ENCODE results near the gene MAPK8IP2. TPM values are rescaled to one million over a fixed set of nuclear protein-coding genes. Genes with fewer than 3 reads are reported as not detected.

Gene MAPK8IP2
- total RNA-seq, 1 donor from 2014 or later: 1.7 TPM

- peaks cover 4% of the 10 kb centered on the region for H3K36me3 ChIP-seq
- H3K27me3 ChIP-seq (ENCODE audit: low read depth): no peaks in the 10 kb centered on the region
- DNase-seq: no peak
- TF ChIP-seq CTCF (IDR thresholded peaks at IDR 0.05): peak; percentile 17
- no peak overlapping the region for H3K27ac ChIP-seq
- ATAC-seq: no peak
- peaks cover 2% of the 10 kb centered on the region for H3K4me1 ChIP-seq
- H3K9me3 ChIP-seq: no peaks in the 10 kb centered on the region
- no peak overlapping the region for H3K4me3 ChIP-seq
- intact Hi-C loops (cut with DNase I): no loop called here
Observed at GRCh38 chr22:50576070-50576469, 24.5 kb upstream of the MAPK8IP2 start.

- DNase-seq: no peak
- ATAC-seq: no peak
- Histone ChIP-seq H3K27ac (no peak overlapping the region), H3K36me3 (peaks cover 4% of the 10 kb centered on the region), H3K27me3 (ENCODE audit: low read depth) (no peaks in the 10 kb centered on the region), H3K4me1 (peaks cover 11% of the 10 kb centered on the region), H3K4me3 (no peak overlapping the region), H3K9me3 (no peaks in the 10 kb centered on the region)
- no peak for TF ChIP-seq CTCF (IDR thresholded peaks at IDR 0.05)
- intact Hi-C loops (cut with DNase I): no loop called here
Observed at GRCh38 chr22:50576806-50577696, 23.5 kb upstream of the MAPK8IP2 start.

- ATAC-seq (no peak), DNase-seq (peak; percentile 43)
- Histone ChIP-seq H3K27me3 (ENCODE audit: low read depth) (no peaks in the 10 kb centered on the region), H3K9me3 (no peaks in the 10 kb centered on the region), H3K36me3 (peaks cover 4% of the 10 kb centered on the region), H3K4me1 (peaks cover 11% of the 10 kb centered on the region), H3K27ac (no peak overlapping the region), H3K4me3 (no peak overlapping the region)
- TF ChIP-seq CTCF (IDR thresholded peaks at IDR 0.05): no peak
- intact Hi-C loops (cut with DNase I): no loop called here
Observed at GRCh38 chr22:50577697-50577986, 23.0 kb upstream of the MAPK8IP2 start.

- Histone ChIP-seq H3K27me3 (ENCODE audit: low read depth) (no peaks in the 10 kb centered on the region), H3K4me3 (no peak within 1 kb of the TSS), H3K4me1 (peaks cover 11% of the 10 kb centered on the region), H3K36me3 (peaks cover 4% of the 10 kb centered on the region), H3K27ac (no peak within 1 kb of the TSS), H3K9me3 (no peaks in the 10 kb centered on the region)
- peak; percentile 44 for DNase-seq
- no peak for ATAC-seq
- intact Hi-C loops (cut with DNase I): no loop called here
- TF ChIP-seq CTCF (IDR thresholded peaks at IDR 0.05): no peak
Observed at GRCh38 chr22:50577987-50578775, 22.4 kb upstream of the MAPK8IP2 start, which contains the start of gene CPT1B. CPT1B (minus strand) TSS chr22:50578427; CDS start chr22:50577915, 512 bp downstream.

GRCh38 chr22:50578776-50579310 lies 21.8 kb upstream of the MAPK8IP2 start:
- no peak overlapping the region for H3K27ac ChIP-seq
- no peaks in the 10 kb centered on the region for H3K9me3 ChIP-seq
- peaks cover 17% of the 10 kb centered on the region for H3K4me1 ChIP-seq
- H3K4me3 ChIP-seq: no peak overlapping the region
- H3K36me3 ChIP-seq: peaks cover 4% of the 10 kb centered on the region
- ATAC-seq: no peak
- DNase-seq: peak; percentile 34
- intact Hi-C loops (cut with DNase I): no loop called here
- H3K27me3 ChIP-seq (ENCODE audit: low read depth): no peaks in the 10 kb centered on the region
- TF ChIP-seq CTCF (IDR thresholded peaks at IDR 0.05): no peak
